Measurements from ENCODE around the gene TOMM70.

TOMM70 gene

DNA sequence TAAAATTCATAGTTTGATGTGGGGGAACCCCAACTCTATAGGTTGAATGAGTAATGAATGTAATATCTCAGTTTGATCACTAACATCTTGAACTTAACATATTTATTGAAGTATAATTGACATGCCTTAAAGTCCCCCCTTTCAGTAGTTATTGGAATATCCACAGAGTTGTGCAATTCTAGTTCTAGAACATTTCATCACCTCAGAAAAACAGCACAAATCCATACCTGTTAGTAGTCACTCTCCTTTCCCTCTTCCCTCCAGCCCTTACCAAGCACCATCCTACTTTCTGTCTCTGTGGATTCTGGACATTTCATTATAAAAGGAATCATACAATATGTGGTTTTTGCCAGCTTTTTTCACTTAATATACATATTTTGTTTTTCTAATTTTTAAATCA lies 75.1 kb downstream of the TOMM70 start:
- no peak for TF ChIP-seq CTCF (IDR thresholded peaks at IDR 0.05; ENCODE audit: borderline replicate concordance, insufficient read depth, low read depth, low read length)
- no peak overlapping the region for H3K4me3 ChIP-seq (ENCODE audit: low read depth, low read length)

DNA sequence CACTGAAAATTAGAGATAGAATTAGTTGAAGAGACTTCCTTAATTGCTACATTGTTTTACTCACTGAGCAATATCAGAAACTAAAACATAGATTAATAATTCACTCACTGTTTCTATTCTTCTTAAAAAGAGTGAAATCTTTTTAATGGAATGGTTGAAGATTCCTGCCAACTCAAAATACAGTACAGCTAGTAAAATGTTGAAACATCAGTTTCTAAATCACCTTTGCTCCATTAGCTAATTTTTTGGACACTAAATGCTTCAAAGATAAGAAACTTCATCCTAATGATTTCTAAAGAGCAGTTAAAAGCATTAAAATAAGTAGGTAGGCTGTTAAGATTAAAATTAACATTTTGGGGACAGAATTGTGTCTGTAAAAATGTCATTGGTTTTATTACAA lies 76.8 kb downstream of the TOMM70 start:
- H3K4me3 ChIP-seq (ENCODE audit: low read depth, low read length) = no peak overlapping the region
- no peak for TF ChIP-seq CTCF (IDR thresholded peaks at IDR 0.05; ENCODE audit: borderline replicate concordance, insufficient read depth, low read depth, low read length)

DNA sequence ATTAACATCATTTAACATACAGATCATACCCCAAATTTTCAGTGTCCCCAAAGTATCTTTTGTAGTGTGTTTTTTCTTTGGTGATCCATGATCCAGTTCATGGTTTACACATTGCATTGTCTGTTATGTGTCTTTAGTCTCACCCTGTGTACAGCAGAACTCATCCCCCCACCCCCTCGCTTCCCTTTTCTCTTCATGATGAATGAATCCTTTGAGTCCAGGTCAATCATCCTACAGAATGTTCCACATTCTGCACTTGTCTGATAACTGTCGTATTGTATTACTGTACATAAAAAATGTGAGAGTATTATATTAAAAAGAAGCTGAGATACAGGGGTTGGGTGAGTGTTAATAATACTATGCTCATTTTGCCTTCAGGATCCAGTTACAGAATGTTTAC lies 80.9 kb downstream of the TOMM70 start:
- no peak for TF ChIP-seq CTCF (IDR thresholded peaks at IDR 0.05; ENCODE audit: borderline replicate concordance, insufficient read depth, low read depth, low read length)
- H3K4me3 ChIP-seq (ENCODE audit: low read depth, low read length) = no peak overlapping the region

- no peak overlapping the region for H3K4me3 ChIP-seq (ENCODE audit: low read depth, low read length)
- no peak for TF ChIP-seq CTCF (IDR thresholded peaks at IDR 0.05; ENCODE audit: borderline replicate concordance, insufficient read depth, low read depth, low read length)
These were observed 83.0 kb downstream of the TOMM70 start for GRCh38 chr3:100317912-100318311.

- TF ChIP-seq CTCF (IDR thresholded peaks at IDR 0.05; ENCODE audit: borderline replicate concordance, insufficient read depth, low read depth, low read length) = peak; percentile 51
- H3K4me3 ChIP-seq (ENCODE audit: low read depth, low read length) = no peak overlapping the region
These were observed 84.2 kb downstream of the TOMM70 start for GRCh38 chr3:100316641-100317069.

Data from GM12875 (cell line).